Activated B cell treated with CpG ODN at 0.5 μM for 24 hours (primary cell): Measurements from ENCODE around the gene LRRC61. TPM values are rescaled to one million over a fixed set of nuclear protein-coding genes. Genes with fewer than 3 reads are reported as not detected.

Experiments
- ATAC-seq: fragments of 200-7000 bp; cut with Tn5 transposase; one replicate; pipeline ENCODE4 v1.10.0; 2021; ENCODE audit warnings: low read depth, mild to moderate bottlenecking, moderate library complexity
- CTCF ChIA-PET: fragments of 350-600 bp; sonication (Branson Sonifier 250); formaldehyde crosslinking; loops from one replicate; lab custom pipeline; 2021; ENCODE audit warnings: antibody characterized with exemption; lab: Charles Lee
- POLR2A ChIA-PET: fragments of 350-600 bp; sonication (Branson Sonifier 250); formaldehyde crosslinking; loops from one replicate; lab custom pipeline; 2021; ENCODE audit warnings: antibody characterized with exemption; lab: Charles Lee
- DNase-seq: peaks from one replicate; pipeline ENCODE4 v3.0.0; 2022
- H3K27ac Mint-ChIP-seq: one replicate; pipeline ENCODE4 v1.8.0; 2020; ENCODE audit warnings: mixed read lengths
- H3K27me3 Mint-ChIP-seq: one replicate; pipeline ENCODE4 v1.8.0; 2021; ENCODE audit warnings: mixed read lengths
- H3K36me3 Mint-ChIP-seq: one replicate; pipeline ENCODE4 v1.8.0; 2021; ENCODE audit warnings: low read depth, mixed read lengths
- H3K4me1 Mint-ChIP-seq: one replicate; pipeline ENCODE4 v1.8.0; 2021; ENCODE audit warnings: mixed read lengths
- H3K4me3 Mint-ChIP-seq: one replicate; pipeline ENCODE4 v1.8.0; 2020; ENCODE audit warnings: mild to moderate bottlenecking, mixed read lengths
- H3K9me3 Mint-ChIP-seq: one replicate; pipeline ENCODE4 v1.8.0; 2020; ENCODE audit warnings: mixed read lengths
- CTCF ChIP-seq: fragments of 200-600 bp; IDR thresholded peaks from one replicate; pipeline ENCODE4 v1.8.0; 2022; ENCODE audit warnings: antibody characterized with exemption, mild to moderate bottlenecking
- intact Hi-C: fragments of 100-400 bp; cut with micrococcal nuclease; formaldehyde crosslinking; loops from one replicate; pipeline ENCODE4 v1.15.1; 2024
- total RNA-seq: library from RNA; stranded (reverse); gene quantifications from 2 replicates; pipeline ENCODE4 v1.2.3, GENCODE V29; 2022

LRRC61 gene
- total RNA-seq, 1 donor from 2014 or later, result 11.0 TPM

DNA sequence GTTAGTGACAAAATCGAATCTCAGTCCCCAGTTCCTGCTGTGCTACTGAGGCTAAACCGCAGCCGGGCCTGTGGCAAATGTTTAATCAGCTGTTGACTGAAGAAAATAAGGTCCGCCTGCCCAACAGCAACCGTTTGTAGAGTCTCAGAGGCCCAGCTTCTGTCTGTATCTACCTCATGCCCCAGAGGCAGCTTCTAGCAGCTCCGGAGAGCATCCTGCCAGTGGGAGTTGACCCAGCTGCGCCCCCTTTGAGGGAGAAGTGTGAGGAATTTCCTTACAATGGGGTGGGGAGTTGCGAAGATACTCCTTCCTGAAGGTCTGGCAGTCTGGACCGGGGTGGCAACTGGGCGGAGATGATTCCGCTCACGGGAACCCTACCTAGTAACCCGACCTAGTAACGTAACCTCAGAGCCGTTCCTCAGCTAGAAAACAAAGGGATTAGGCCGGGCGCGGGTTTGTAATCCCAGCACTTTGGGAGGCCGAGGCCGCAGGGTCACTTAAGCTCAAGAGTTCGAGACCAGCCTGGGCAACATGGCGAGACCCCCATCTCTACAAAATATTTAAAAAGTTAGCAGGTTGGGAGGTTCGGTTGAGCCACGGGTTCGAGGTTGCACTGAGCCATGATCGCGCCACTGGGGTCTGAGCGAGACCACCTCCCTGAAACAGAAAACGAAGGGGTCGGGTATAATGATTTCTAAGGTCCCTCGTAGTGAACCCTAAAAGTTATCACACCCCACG is 55.1 kb downstream of the LRRC61 start:
- Mint-ChIP-seq H3K27ac (peak overlapping the region; percentile 88), H3K4me3 (peak overlapping the region; percentile 81), H3K9me3 (no peaks in the 10 kb centered on the region), H3K36me3 (peaks cover 18% of the 10 kb centered on the region), H3K27me3 (no peaks in the 10 kb centered on the region), H3K4me1 (peaks cover 84% of the 10 kb centered on the region)
- TF ChIP-seq CTCF, result no peak
- CTCF ChIA-PET, result interaction anchor here (0.8 to 2.1 kb wide), 8 partner anchors 9 to 31 kb away, joined by 3 to 9 read pairs (median 4); partner anchors contain the start of gene REPIN1
- DNase-seq (no peak), ATAC-seq (no peak)
- POLR2A ChIA-PET, result interaction anchor here (0.6 to 4.8 kb wide), 11 partner anchors 11 to 1464 kb away, joined by 3 to 261 read pairs (median 6); partner anchors contain the start of genes ACTR3C, LRRC61 and REPIN1
- intact Hi-C loops, result loop anchor here (2.0 to 5.0 kb wide), 4 partner anchors 13 to 705 kb away; partner anchors contain the start of genes ABCB8, TMUB1 and ZNF467

GRCh38 chr7:150378853-150379440 is 55.8 kb downstream of the LRRC61 start, which contains the start of gene ZNF775:
TSS of gene ZNF775 (plus strand) at chr7:150379330. CDS start at chr7:150388471, 9,141 bp downstream.
- Mint-ChIP-seq H3K4me3 (peak within 1 kb of the TSS; percentile 90), H3K27ac (peak within 1 kb of the TSS; percentile 88), H3K27me3 (no peaks in the 10 kb centered on the region), H3K9me3 (no peaks in the 10 kb centered on the region), H3K36me3 (peaks cover 12% of the 10 kb centered on the region), H3K4me1 (peaks cover 80% of the 10 kb centered on the region)
- CTCF ChIA-PET, result interaction anchor here (1.7 to 2.1 kb wide), 2 partner anchors 10 to 11 kb away, joined by 5 to 6 read pairs; partner anchors contain the start of gene REPIN1
- ATAC-seq, result peak; percentile 93
- intact Hi-C loops, result loop anchor here (1.0 to 5.0 kb wide), 10 partner anchors 10 to 704 kb away; partner anchors contain the start of genes ABCB8, ACTR3C, LRRC61 and TMUB1
- DNase-seq, result peak; percentile 90
- POLR2A ChIA-PET, result interaction anchor here (0.6 to 4.8 kb wide), 5 partner anchors 11 to 1464 kb away, joined by 6 to 261 read pairs (median 13); partner anchors contain the start of genes ACTR3C, LRRC61 and REPIN1
- TF ChIP-seq CTCF, result no peak

GRCh38 chr7:150379441-150380379 is 56.6 kb downstream of the LRRC61 start:
- POLR2A ChIA-PET, result interaction anchor here (0.5 to 4.8 kb wide), 6 partner anchors 12 to 60 kb away, joined by 3 to 261 read pairs (median 4); partner anchors contain the start of genes ACTR3C, LRRC61 and REPIN1

More at GRCh38 chr7:150379441-150380379, 56.6 kb downstream of the LRRC61 start:
- peak overlapping the region; percentile 88 for H3K27ac Mint-ChIP-seq
- no peaks in the 10 kb centered on the region for H3K27me3 Mint-ChIP-seq
- H3K36me3 Mint-ChIP-seq, result peaks cover 5% of the 10 kb centered on the region
- ATAC-seq (no peak), DNase-seq (peak; percentile 32)
- intact Hi-C loops, result loop anchor here (1.0 to 5.0 kb wide), 10 partner anchors 10 to 703 kb away; partner anchors contain the start of genes ABCB8, ACTR3C, LRRC61 and TMUB1
- H3K4me1 Mint-ChIP-seq, result peaks cover 73% of the 10 kb centered on the region
- CTCF ChIA-PET, result interaction anchor here (0.9 kb wide), 1 partner anchor 26 kb away, joined by 3 read pairs; a partner anchor contains a TSS
- no peaks in the 10 kb centered on the region for H3K9me3 Mint-ChIP-seq
- H3K4me3 Mint-ChIP-seq, result peak overlapping the region; percentile 90
- TF ChIP-seq CTCF, result no peak
